ENCODE data around the gene RIMBP2. TPM values are rescaled to one million over a fixed set of nuclear protein-coding genes. Genes with fewer than 3 reads are reported as not detected.

Gene RIMBP2
- polyA plus RNA-seq, 1 donor from 2014 or later: 14.6 TPM

DNA sequence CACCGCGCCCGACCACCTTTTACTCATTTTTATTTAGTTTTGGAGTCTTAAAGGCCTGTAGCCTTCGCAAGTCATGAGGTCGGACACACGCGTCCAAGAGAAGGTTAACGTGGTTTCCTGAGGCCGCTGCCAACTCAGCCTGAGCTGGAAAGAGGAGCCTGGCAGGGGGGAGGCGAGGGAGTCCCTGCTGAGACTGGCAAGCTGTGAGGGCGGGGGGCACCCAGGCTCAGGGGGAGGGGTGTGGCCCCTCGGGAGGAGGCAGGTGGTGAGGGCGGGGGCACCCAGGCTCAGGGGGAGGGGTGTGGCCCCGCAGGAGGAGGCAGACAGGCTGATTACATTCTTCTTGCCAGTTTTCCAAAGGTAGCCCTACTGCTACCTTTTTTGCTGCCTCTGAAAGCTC lies 235.2 kb downstream of the RIMBP2 start:
- H3K9me2 ChIP-seq (ENCODE audit: insufficient read depth, low read length): no peaks in the 10 kb centered on the region
- H3F3A ChIP-seq (ENCODE audit: insufficient read depth, low read length, poor library complexity, severe bottlenecking): no peaks in the 10 kb centered on the region
- no peak overlapping the region for H3K9ac ChIP-seq (ENCODE audit: low read length)
- no peak overlapping the region for H2AFZ ChIP-seq (ENCODE audit: low read depth, low read length)
- H3K36me3 ChIP-seq (ENCODE audit: insufficient read depth, low read length): no peaks in the 10 kb centered on the region
- H3K79me2 ChIP-seq (replicated peaks; ENCODE audit: insufficient read depth, low read length): no peaks in the 10 kb centered on the region
- no peak overlapping the region for H3K4me3 ChIP-seq (ENCODE audit: low read length)
- no peaks in the 10 kb centered on the region for H3K9me3 ChIP-seq (ENCODE audit: low read length)
- H4K20me1 ChIP-seq (ENCODE audit: insufficient read depth): no peaks in the 10 kb centered on the region
- TF ChIP-seq EP300 (conservative IDR thresholded peaks at IDR 0.05; ENCODE audit: poor library complexity, severe bottlenecking) (no peak), TAF1 (IDR thresholded peaks at IDR 0.05; ENCODE audit: low read depth) (no peak), RAD21 (conservative IDR thresholded peaks at IDR 0.05) (no peak), MXI1 (conservative IDR thresholded peaks at IDR 0.05; ENCODE audit: poor library complexity, severe bottlenecking) (no peak), POLR2AphosphoS5 (IDR thresholded peaks at IDR 0.05) (no peak), EZH2 (IDR thresholded peaks at IDR 0.05; ENCODE audit: borderline replicate concordance, insufficient read depth, low read length, poor library complexity, severe bottlenecking) (no peak), SMC3 (conservative IDR thresholded peaks at IDR 0.05; ENCODE audit: poor library complexity) (no peak)
- TF ChIP-seq, protein P1, sequence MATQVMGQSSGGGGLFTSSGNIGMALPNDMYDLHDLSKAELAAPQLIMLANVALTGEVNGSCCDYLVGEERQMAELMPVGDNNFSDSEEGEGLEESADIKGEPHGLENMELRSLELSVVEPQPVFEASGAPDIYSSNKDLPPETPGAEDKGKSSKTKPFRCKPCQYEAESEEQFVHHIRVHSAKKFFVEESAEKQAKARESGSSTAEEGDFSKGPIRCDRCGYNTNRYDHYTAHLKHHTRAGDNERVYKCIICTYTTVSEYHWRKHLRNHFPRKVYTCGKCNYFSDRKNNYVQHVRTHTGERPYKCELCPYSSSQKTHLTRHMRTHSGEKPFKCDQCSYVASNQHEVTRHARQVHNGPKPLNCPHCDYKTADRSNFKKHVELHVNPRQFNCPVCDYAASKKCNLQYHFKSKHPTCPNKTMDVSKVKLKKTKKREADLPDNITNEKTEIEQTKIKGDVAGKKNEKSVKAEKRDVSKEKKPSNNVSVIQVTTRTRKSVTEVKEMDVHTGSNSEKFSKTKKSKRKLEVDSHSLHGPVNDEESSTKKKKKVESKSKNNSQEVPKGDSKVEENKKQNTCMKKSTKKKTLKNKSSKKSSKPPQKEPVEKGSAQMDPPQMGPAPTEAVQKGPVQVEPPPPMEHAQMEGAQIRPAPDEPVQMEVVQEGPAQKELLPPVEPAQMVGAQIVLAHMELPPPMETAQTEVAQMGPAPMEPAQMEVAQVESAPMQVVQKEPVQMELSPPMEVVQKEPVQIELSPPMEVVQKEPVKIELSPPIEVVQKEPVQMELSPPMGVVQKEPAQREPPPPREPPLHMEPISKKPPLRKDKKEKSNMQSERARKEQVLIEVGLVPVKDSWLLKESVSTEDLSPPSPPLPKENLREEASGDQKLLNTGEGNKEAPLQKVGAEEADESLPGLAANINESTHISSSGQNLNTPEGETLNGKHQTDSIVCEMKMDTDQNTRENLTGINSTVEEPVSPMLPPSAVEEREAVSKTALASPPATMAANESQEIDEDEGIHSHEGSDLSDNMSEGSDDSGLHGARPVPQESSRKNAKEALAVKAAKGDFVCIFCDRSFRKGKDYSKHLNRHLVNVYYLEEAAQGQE (IDR thresholded peaks at IDR 0.05; ENCODE audit: borderline replicate concordance): no peak
- TF ChIP-seq, protein P2, sequence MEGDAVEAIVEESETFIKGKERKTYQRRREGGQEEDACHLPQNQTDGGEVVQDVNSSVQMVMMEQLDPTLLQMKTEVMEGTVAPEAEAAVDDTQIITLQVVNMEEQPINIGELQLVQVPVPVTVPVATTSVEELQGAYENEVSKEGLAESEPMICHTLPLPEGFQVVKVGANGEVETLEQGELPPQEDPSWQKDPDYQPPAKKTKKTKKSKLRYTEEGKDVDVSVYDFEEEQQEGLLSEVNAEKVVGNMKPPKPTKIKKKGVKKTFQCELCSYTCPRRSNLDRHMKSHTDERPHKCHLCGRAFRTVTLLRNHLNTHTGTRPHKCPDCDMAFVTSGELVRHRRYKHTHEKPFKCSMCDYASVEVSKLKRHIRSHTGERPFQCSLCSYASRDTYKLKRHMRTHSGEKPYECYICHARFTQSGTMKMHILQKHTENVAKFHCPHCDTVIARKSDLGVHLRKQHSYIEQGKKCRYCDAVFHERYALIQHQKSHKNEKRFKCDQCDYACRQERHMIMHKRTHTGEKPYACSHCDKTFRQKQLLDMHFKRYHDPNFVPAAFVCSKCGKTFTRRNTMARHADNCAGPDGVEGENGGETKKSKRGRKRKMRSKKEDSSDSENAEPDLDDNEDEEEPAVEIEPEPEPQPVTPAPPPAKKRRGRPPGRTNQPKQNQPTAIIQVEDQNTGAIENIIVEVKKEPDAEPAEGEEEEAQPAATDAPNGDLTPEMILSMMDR (IDR thresholded peaks at IDR 0.05; ENCODE audit: poor library complexity, severe bottlenecking): no peak
- no peak overlapping the region for H3K27ac ChIP-seq (ENCODE audit: low read length)
- no peak overlapping the region for H3K4me2 ChIP-seq (ENCODE audit: low read length)
- no peaks in the 10 kb centered on the region for H3K27me3 ChIP-seq (ENCODE audit: insufficient read depth, low read depth, low read length)

DNA sequence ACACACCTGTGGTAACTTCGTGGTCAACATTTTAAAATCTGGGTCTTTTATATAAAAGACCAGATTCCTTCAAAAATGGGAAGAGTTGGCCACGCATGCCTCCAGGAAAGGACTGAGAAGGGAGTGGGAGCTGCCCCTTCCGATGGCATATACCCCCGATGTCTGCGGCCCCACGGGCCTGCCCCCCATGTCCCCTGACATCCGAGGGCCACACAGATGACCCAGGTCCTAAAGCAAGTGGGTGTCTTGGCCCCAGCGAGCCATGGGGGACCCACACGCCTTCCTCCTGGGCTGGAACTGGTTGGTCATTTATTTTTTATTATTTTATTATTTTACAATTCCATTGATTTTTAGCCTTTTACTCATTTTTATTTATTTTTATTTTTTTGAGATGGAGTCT lies 235.9 kb downstream of the RIMBP2 start:
- no peak overlapping the region for H3K4me2 ChIP-seq (ENCODE audit: low read length)
- H3K27ac ChIP-seq (ENCODE audit: low read length): no peak overlapping the region
- H3F3A ChIP-seq (ENCODE audit: insufficient read depth, low read length, poor library complexity, severe bottlenecking): no peaks in the 10 kb centered on the region
- no peaks in the 10 kb centered on the region for H3K79me2 ChIP-seq (replicated peaks; ENCODE audit: insufficient read depth, low read length)
- H3K9ac ChIP-seq (ENCODE audit: low read length): no peak overlapping the region
- no peak for TF ChIP-seq RAD21 (conservative IDR thresholded peaks at IDR 0.05)
- no peak for TF ChIP-seq TAF1 (IDR thresholded peaks at IDR 0.05; ENCODE audit: low read depth)
- TF ChIP-seq, protein P1 (IDR thresholded peaks at IDR 0.05; ENCODE audit: borderline replicate concordance): no peak
- no peak for TF ChIP-seq MXI1 (conservative IDR thresholded peaks at IDR 0.05; ENCODE audit: poor library complexity, severe bottlenecking)
- no peak for TF ChIP-seq POLR2AphosphoS5 (IDR thresholded peaks at IDR 0.05)
- TF ChIP-seq SMC3 (conservative IDR thresholded peaks at IDR 0.05; ENCODE audit: poor library complexity): no peak
- no peak for TF ChIP-seq EZH2 (IDR thresholded peaks at IDR 0.05; ENCODE audit: borderline replicate concordance, insufficient read depth, low read length, poor library complexity, severe bottlenecking)
- TF ChIP-seq EP300 (conservative IDR thresholded peaks at IDR 0.05; ENCODE audit: poor library complexity, severe bottlenecking): no peak
- TF ChIP-seq, protein P2 (IDR thresholded peaks at IDR 0.05; ENCODE audit: poor library complexity, severe bottlenecking): no peak
- no peaks in the 10 kb centered on the region for H3K9me2 ChIP-seq (ENCODE audit: insufficient read depth, low read length)
- no peak overlapping the region for H2AFZ ChIP-seq (ENCODE audit: low read depth, low read length)
- no peaks in the 10 kb centered on the region for H3K36me3 ChIP-seq (ENCODE audit: insufficient read depth, low read length)
- H3K27me3 ChIP-seq (ENCODE audit: insufficient read depth, low read depth, low read length): no peaks in the 10 kb centered on the region
- no peak overlapping the region for H3K4me3 ChIP-seq (ENCODE audit: low read length)
- H3K9me3 ChIP-seq (ENCODE audit: low read length): no peaks in the 10 kb centered on the region
- H4K20me1 ChIP-seq (ENCODE audit: insufficient read depth): no peaks in the 10 kb centered on the region

Data from neural cell (in vitro differentiated cells).